IMR-90 (cell line): ENCODE results near the gene ITPK1. TPM values are rescaled to one million over a fixed set of nuclear protein-coding genes. Genes with fewer than 3 reads are reported as not detected.

ENCODE experiments used
- ATAC-seq: fragments of 200-7000 bp; cut with Tn5 transposase; 2 replicates; pipeline ENCODE4 v1.9.1; 2020; ENCODE audit warnings: low read depth, mild to moderate bottlenecking, moderate library complexity
- BruUV-seq: library from RNA; stranded (reverse); fragments of 400-500 nt; replicated peaks from 2 replicates; lab custom pipeline; 2021; lab: Mats Ljungman, UMichigan
- CTCF ChIA-PET: fragments of 300-600 bp; formaldehyde crosslinking; extraction: SDS; loops from one replicate; lab custom pipeline; 2021; ENCODE audit warnings: antibody characterized with exemption; lab: Yijun Ruan, JAX
- POLR2A ChIA-PET: fragments of 300-600 bp; sonication (Branson Sonifier 250); formaldehyde crosslinking; loops from one replicate; lab custom pipeline; 2022; ENCODE audit warnings: antibody characterized with exemption; ENCODE audit not compliant: unreplicated experiment; lab: Charles Lee
- DNase-seq: peaks from one replicate; pipeline ENCODE4 v3.0.0; 2013
- H2AFZ ChIP-seq: replicated peaks from 2 replicates; pipeline ENCODE3; 2013; ENCODE audit warnings: low read length, mild to moderate bottlenecking; ENCODE audit not compliant: poor library complexity
- H2AK5ac ChIP-seq: 2 replicates; pipeline ENCODE4 v1.6.1; 2013; ENCODE audit warnings: low read depth, low read length, inconsistent platforms
- H2AK9ac ChIP-seq: replicated peaks from 2 replicates; pipeline ENCODE3; 2013; ENCODE audit warnings: mild to moderate bottlenecking, low read depth, low read length, moderate library complexity; ENCODE audit not compliant: poor library complexity
- H2BK120ac ChIP-seq: 2 replicates; pipeline ENCODE4 v1.6.1; 2013; ENCODE audit warnings: low read depth, low read length, inconsistent platforms
- H2BK15ac ChIP-seq: 3 replicates; pipeline ENCODE4 v1.6.1; 2013; ENCODE audit warnings: low read depth, low read length, inconsistent platforms
- H2BK20ac ChIP-seq: 2 replicates; pipeline ENCODE4 v1.6.1; 2013; ENCODE audit warnings: low read depth, mild to moderate bottlenecking, inconsistent platforms, low read length, moderate library complexity
- H2BK5ac ChIP-seq: 2 replicates; pipeline ENCODE4 v1.6.1; 2013; ENCODE audit warnings: mild to moderate bottlenecking, low read depth, low read length, inconsistent platforms; ENCODE audit not compliant: poor library complexity, severe bottlenecking
- H3K14ac ChIP-seq: replicated peaks from 2 replicates; pipeline ENCODE4 v1.6.1; 2013; ENCODE audit warnings: low read depth, low read length, inconsistent platforms
- H3K18ac ChIP-seq: 2 replicates; pipeline ENCODE4 v1.6.1; 2013; ENCODE audit warnings: low read depth, low read length, control low read depth
- H3K23ac ChIP-seq: 2 replicates; pipeline ENCODE4 v1.6.1; 2013; ENCODE audit warnings: low read depth, low read length, inconsistent platforms
- H3K27ac ChIP-seq: 2 replicates; pipeline ENCODE4 v1.5.1; 2013; ENCODE audit warnings: mild to moderate bottlenecking, control low read depth, low read length; ENCODE audit not compliant: insufficient read depth
- H3K27me3 ChIP-seq: 2 replicates; pipeline ENCODE4 v1.6.1; 2013; ENCODE audit warnings: low read length; ENCODE audit not compliant: control insufficient read depth, insufficient read depth
- H3K36me3 ChIP-seq: 2 replicates; pipeline ENCODE4 v1.6.1; 2013; ENCODE audit warnings: low read length, mixed read lengths; ENCODE audit not compliant: control insufficient read depth, insufficient read depth
- H3K4ac ChIP-seq: 2 replicates; pipeline ENCODE4 v1.6.1; 2013; ENCODE audit warnings: low read depth, low read length, inconsistent platforms
- H3K4me1 ChIP-seq: 2 replicates; pipeline ENCODE4 v1.6.1; 2013; ENCODE audit warnings: low read length, mixed read lengths; ENCODE audit not compliant: control insufficient read depth, insufficient read depth
- H3K4me2 ChIP-seq: 2 replicates; pipeline ENCODE4 v1.6.1; 2013; ENCODE audit warnings: low read depth, mild to moderate bottlenecking, control low read depth, low read length, moderate library complexity
- H3K4me3 ChIP-seq: 2 replicates; pipeline ENCODE4 v1.5.1; 2013; ENCODE audit warnings: low read depth, mild to moderate bottlenecking, control low read depth, low read length, moderate library complexity; ENCODE audit not compliant: insufficient read depth
- H3K56ac ChIP-seq: 2 replicates; pipeline ENCODE4 v1.6.1; 2013; ENCODE audit warnings: low read length, inconsistent platforms; ENCODE audit not compliant: insufficient read depth; ENCODE audit errors: extremely low read depth
- H3K79me1 ChIP-seq, 2 experiments: 2 replicates each; pipeline ENCODE4 v1.6.1; 2013; ENCODE audit warnings: low read length in 2 of 2, inconsistent platforms in 1 of 2, low read depth in 1 of 2
- H3K9ac ChIP-seq: 2 replicates; pipeline ENCODE4 v1.6.1; 2013; ENCODE audit warnings: low read depth, low read length, control low read depth
- H3K9me1 ChIP-seq: 2 replicates; pipeline ENCODE4 v1.6.1; 2013; ENCODE audit warnings: low read length, inconsistent platforms; ENCODE audit not compliant: insufficient read depth
- H3K9me3 ChIP-seq: 2 replicates; pipeline ENCODE4 v1.6.1; 2013; ENCODE audit warnings: low read length; ENCODE audit not compliant: control insufficient read depth, insufficient read depth
- H4K20me1 ChIP-seq: 2 replicates; pipeline ENCODE4 v1.6.1; 2013; ENCODE audit warnings: low read length, inconsistent platforms; ENCODE audit not compliant: insufficient read depth
- H4K5ac ChIP-seq: 2 replicates; pipeline ENCODE4 v1.6.1; 2013; ENCODE audit warnings: mild to moderate bottlenecking, low read depth, low read length, control low read depth
- H4K8ac ChIP-seq, 2 experiments: 2 replicates each; pipeline ENCODE4 v1.6.1; 2013; ENCODE audit warnings: low read depth in 2 of 2, low read length in 2 of 2, control low read depth in 1 of 2, inconsistent platforms in 1 of 2
- H4K91ac ChIP-seq: 2 replicates; pipeline ENCODE4 v1.6.1; 2013; ENCODE audit warnings: low read depth, low read length, inconsistent platforms; ENCODE audit not compliant: insufficient read depth
- BHLHE40 ChIP-seq: fragments of 150-350 bp; IDR thresholded peaks from 2 replicates; pipeline ENCODE4 v1.6.1; 2016; ENCODE audit warnings: mild to moderate bottlenecking, low read depth, low read length
- CEBPB ChIP-seq: IDR thresholded peaks from 2 replicates; pipeline ENCODE4 v1.6.1; 2012; ENCODE audit warnings: low read depth, low read length, improper control_type of control experiment
- CHD1 ChIP-seq: IDR thresholded peaks from 2 replicates; pipeline ENCODE4 v1.6.1; 2012; ENCODE audit warnings: low read depth, low read length, improper control_type of control experiment
- CTCF ChIP-seq: conservative IDR thresholded peaks from 2 replicates; pipeline ENCODE4 v1.5.1; 2012; ENCODE audit warnings: mild to moderate bottlenecking, low read depth, low read length, improper control_type of control experiment
- ELK1 ChIP-seq: fragments of 150-350 bp; IDR thresholded peaks from 2 replicates; pipeline ENCODE4 v1.6.1; 2016; ENCODE audit warnings: low read depth, mild to moderate bottlenecking, low read length, moderate library complexity, borderline replicate concordance
- FOS ChIP-seq: fragments of 150-350 bp; IDR thresholded peaks from 2 replicates; pipeline ENCODE4 v1.6.1; 2016; ENCODE audit warnings: low read depth, low read length
- MAZ ChIP-seq: IDR thresholded peaks from 2 replicates; pipeline ENCODE4 v1.6.1; 2012; ENCODE audit warnings: low read depth, mild to moderate bottlenecking, low read length, improper control_type of control experiment, moderate library complexity, borderline replicate concordance
- MXI1 ChIP-seq: IDR thresholded peaks from 2 replicates; pipeline ENCODE4 v1.6.1; 2012; ENCODE audit warnings: low read depth, mild to moderate bottlenecking, low read length, moderate library complexity, borderline replicate concordance
- NFE2L2 ChIP-seq: fragments of 150-350 bp; IDR thresholded peaks from 2 replicates; pipeline ENCODE4 v1.6.1; 2016; ENCODE audit warnings: low read depth, mild to moderate bottlenecking, low read length
- RAD21 ChIP-seq: IDR thresholded peaks from 2 replicates; pipeline ENCODE4 v1.6.1; 2012; ENCODE audit warnings: low read length, improper control_type of control experiment
- RCOR1 ChIP-seq: IDR thresholded peaks from 2 replicates; pipeline ENCODE4 v1.6.1; 2012; ENCODE audit warnings: mild to moderate bottlenecking, low read length, improper control_type of control experiment; ENCODE audit not compliant: insufficient replicate concordance
- SMC3 ChIP-seq: fragments of 150-350 bp; IDR thresholded peaks from 2 replicates; pipeline ENCODE4 v1.6.1; 2016; ENCODE audit warnings: low read depth, mild to moderate bottlenecking, antibody characterized with exemption, low read length, moderate library complexity
- USF2 ChIP-seq: fragments of 150-350 bp; IDR thresholded peaks from 2 replicates; pipeline ENCODE4 v1.6.1; 2017; ENCODE audit warnings: mild to moderate bottlenecking, antibody characterized with exemption, low read length, low read depth
- WGBS, 2 experiments: methylation state at CpG; one replicate each; pipeline versions ENCODE4 v1.1.5 to v1.1.7; 2013; ENCODE audit warnings: missing lambda C conversion rate in 2 of 2; ENCODE audit not compliant: insufficient read length in 1 of 2; ENCODE audit errors: extremely low coverage in 2 of 2; 5-methylcytosine and 5-hydroxymethylcytosine counted together
- dilution Hi-C: fragments of 300-500 bp; cut with HindIII; formaldehyde crosslinking; loops from one replicate; pipeline ENCODE4 v1.14.3; 2018; ENCODE audit warnings: low sequenced_read_pairs; ENCODE audit not compliant: unreplicated experiment
- in situ Hi-C: fragments of 300-500 bp; cut with MboI; formaldehyde crosslinking; loops from 3 replicates; pipeline ENCODE4 v1.14.3; 2019; ENCODE audit warnings: low sequenced_read_pairs, inconsistent platforms, mixed read lengths
- intact Hi-C: fragments of 100-400 bp; cut with micrococcal nuclease; formaldehyde crosslinking; loops from 2 replicates; pipeline ENCODE4 v1.10.0; 2022
- polyA plus RNA-seq, 3 experiments: library from polyadenylated mRNA; depleted of rRNA; stranded (reverse); fragments of >200 nt; gene quantifications; 2 replicates each; pipeline ENCODE4 v1.2.3, GENCODE V29; 2012; ENCODE audit warnings: low replicate concordance in 1 of 3
- total RNA-seq: library from RNA; depleted of rRNA; stranded (reverse); fragments of >200 nt; gene quantifications from 2 replicates; pipeline ENCODE4 v1.2.3, GENCODE V29; 2012

ITPK1 gene
- total and polyA plus RNA-seq, 2 of the 4 experiments (the other 2 are of a cell fraction), result 21.7 to 26.9 TPM

GRCh38 chr14:93044556-93044955 is 71.2 kb downstream of the ITPK1 start:
- Histone ChIP-seq H3K79me1 (no peaks in the 10 kb centered on the region), H3K9ac (no peak overlapping the region), H3K27me3 (peaks cover 41% of the 10 kb centered on the region), H3K4me3 (no peak overlapping the region), H4K20me1 (peaks cover 44% of the 10 kb centered on the region), H3K23ac (no peak overlapping the region), H2BK15ac (no peak overlapping the region), H2BK5ac (no peak overlapping the region), H3K56ac (no peak overlapping the region), H3K18ac (no peak overlapping the region), H3K36me3 (no peaks in the 10 kb centered on the region), H3K4me2 (no peak overlapping the region), H2AFZ (no peak overlapping the region), H3K4me1 (peaks cover 9% of the 10 kb centered on the region), H4K8ac (no peak overlapping the region), H3K9me3 (no peaks in the 10 kb centered on the region), H4K5ac (no peak overlapping the region), H3K14ac (no peak overlapping the region), H4K91ac (no peak overlapping the region), H2BK120ac (no peak overlapping the region), H3K27ac (no peak overlapping the region), H2AK9ac (peak overlapping the region; percentile 29), H3K4ac (no peak overlapping the region), H2AK5ac (no peak overlapping the region), H2BK20ac (no peak overlapping the region), H3K9me1 (no peaks in the 10 kb centered on the region; the same call in 1 of the 2 replicates)
- in situ Hi-C loops, result no loop called here
- CTCF ChIA-PET, result no interaction called here
- no peak for ATAC-seq
- intact Hi-C loops, result no loop called here
- POLR2A ChIA-PET, result no interaction called here
- WGBS, 2 experiments, result no CpG with 5 or more reads among the region's 9 CpGs
- no TSS peak for BruUV-seq
- dilution Hi-C loops, result no loop called here
- DNase-seq, result no peak
- TF ChIP-seq FOS (no peak), MXI1 (no peak), MAZ (no peak), CEBPB (no peak), RAD21 (no peak), ELK1 (no peak), CHD1 (no peak), NFE2L2 (no peak), RCOR1 (no peak), SMC3 (no peak), USF2 (no peak), BHLHE40 (no peak), CTCF (no peak)
